WTC11 (cell line): ENCODE data around the gene LIMK1. TPM values are rescaled to one million over a fixed set of nuclear protein-coding genes. Genes with fewer than 3 reads are reported as not detected.

Experiments used
- ATAC-seq: fragments of 200-7000 bp; cut with Tn5 transposase; 2 replicates; pipeline ENCODE4 v1.10.0; 2021; ENCODE audit warnings: mild to moderate bottlenecking, moderate library complexity
- CTCF ChIA-PET: fragments of 300-600 bp; sonication (Branson Sonifier 250); formaldehyde crosslinking; loops from one replicate; lab custom pipeline; 2021; ENCODE audit warnings: antibody characterized with exemption; lab: Charles Lee
- POLR2A ChIA-PET: fragments of 350-600 bp; sonication (Branson Sonifier 250); formaldehyde crosslinking; loops from one replicate; lab custom pipeline; 2021; ENCODE audit warnings: antibody characterized with exemption; lab: Charles Lee
- DNase-seq: peaks from one replicate; pipeline ENCODE4 v3.0.0; 2021; ENCODE audit warnings: low spot score
- H3K27ac Mint-ChIP-seq: 2 replicates; pipeline ENCODE4 v1.8.0; 2021; ENCODE audit warnings: mixed read lengths
- H3K27me3 Mint-ChIP-seq: 2 replicates; pipeline ENCODE4 v1.8.0; 2021; ENCODE audit warnings: low read depth, mild to moderate bottlenecking, moderate library complexity, mixed read lengths
- H3K36me3 Mint-ChIP-seq: 2 replicates; pipeline ENCODE4 v1.8.0; 2021; ENCODE audit warnings: mixed read lengths
- H3K4me1 Mint-ChIP-seq: 2 replicates; pipeline ENCODE4 v1.8.0; 2022; ENCODE audit warnings: mixed read lengths
- H3K4me3 Mint-ChIP-seq: 2 replicates; pipeline ENCODE4 v1.8.0; 2021; ENCODE audit warnings: mild to moderate bottlenecking, moderate library complexity, mixed read lengths
- H3K9me3 Mint-ChIP-seq: 2 replicates; pipeline ENCODE4 v1.8.0; 2021; ENCODE audit warnings: mixed read lengths
- CBFB ChIP-seq: sonication (generic); formaldehyde crosslinking; IDR thresholded peaks from 2 replicates; pipeline ENCODE4 v1.8.1; 2022; ENCODE audit warnings: mild to moderate bottlenecking, low read depth, missing genetic modification reagents
- CREB1 ChIP-seq: sonication (generic); formaldehyde crosslinking; IDR thresholded peaks from 2 replicates; pipeline ENCODE4 v1.8.0; 2023; ENCODE audit warnings: mild to moderate bottlenecking, missing genetic modification reagents
- CREM ChIP-seq: sonication (generic); formaldehyde crosslinking; IDR thresholded peaks from 2 replicates; pipeline ENCODE4 v1.8.1; 2022; ENCODE audit warnings: mild to moderate bottlenecking, missing genetic modification reagents, moderate library complexity
- GABPB1 ChIP-seq: sonication (generic); formaldehyde crosslinking; IDR thresholded peaks from 2 replicates; pipeline ENCODE4 v1.8.1; 2023; ENCODE audit warnings: mild to moderate bottlenecking, missing genetic modification reagents
- GRHL2 ChIP-seq: fragments of 250-450 bp; sonication (Bioruptor Pico); IDR thresholded peaks from 2 replicates; pipeline ENCODE4 v1.8.0; 2022; ENCODE audit warnings: mild to moderate bottlenecking, moderate library complexity; ENCODE audit not compliant: insufficient replicate concordance, severe bottlenecking
- HMGA2 ChIP-seq: fragments of 250-450 bp; sonication (Bioruptor Pico); IDR thresholded peaks from 2 replicates; pipeline ENCODE4 v1.4.0; 2021; ENCODE audit warnings: mild to moderate bottlenecking, moderate library complexity
- JAZF1 ChIP-seq: fragments of 250-450 bp; sonication (Bioruptor Pico); IDR thresholded peaks from 2 replicates; pipeline ENCODE4 v1.9.0; 2021; ENCODE audit warnings: moderate library complexity, mild to moderate bottlenecking, inconsistent platforms
- MYBL2 ChIP-seq: sonication (generic); formaldehyde crosslinking; IDR thresholded peaks from 2 replicates; pipeline ENCODE4 v1.8.1; 2023; ENCODE audit warnings: mild to moderate bottlenecking, moderate library complexity, missing genetic modification reagents
- NFATC4 ChIP-seq: fragments of 250-450 bp; sonication (Bioruptor Pico); IDR thresholded peaks from 2 replicates; pipeline ENCODE4 v1.9.0; 2021; ENCODE audit warnings: mild to moderate bottlenecking
- NR2C2 ChIP-seq: sonication (generic); formaldehyde crosslinking; IDR thresholded peaks from 2 replicates; pipeline ENCODE4 v1.8.0; 2022; ENCODE audit warnings: mild to moderate bottlenecking, missing genetic modification reagents
- NR3C1 ChIP-seq: sonication (generic); formaldehyde crosslinking; conservative IDR thresholded peaks from 2 replicates; pipeline ENCODE4 v1.8.1; 2023; ENCODE audit warnings: low read depth, mild to moderate bottlenecking, missing genetic modification reagents
- RELA ChIP-seq: sonication (generic); formaldehyde crosslinking; IDR thresholded peaks from 2 replicates; pipeline ENCODE4 v1.8.1; 2022; ENCODE audit warnings: missing genetic modification reagents, mild to moderate bottlenecking, borderline replicate concordance
- SMAD3 ChIP-seq: sonication (generic); formaldehyde crosslinking; IDR thresholded peaks from 2 replicates; pipeline ENCODE4 v1.8.0; 2022; ENCODE audit warnings: missing genetic modification reagents, mild to moderate bottlenecking, borderline replicate concordance
- SMAD4 ChIP-seq: sonication (generic); formaldehyde crosslinking; IDR thresholded peaks from 2 replicates; pipeline ENCODE4 v1.8.0; 2022; ENCODE audit warnings: mild to moderate bottlenecking, missing genetic modification reagents
- ZNF121 ChIP-seq: sonication (generic); formaldehyde crosslinking; IDR thresholded peaks from 2 replicates; pipeline ENCODE4 v1.8.0; 2023; ENCODE audit warnings: missing genetic modification reagents
- ZNF219 ChIP-seq: sonication (generic); formaldehyde crosslinking; IDR thresholded peaks from 2 replicates; pipeline ENCODE4 v1.8.0; 2023; ENCODE audit warnings: missing genetic modification reagents, mild to moderate bottlenecking, borderline replicate concordance
- ZNF317 ChIP-seq: sonication (generic); formaldehyde crosslinking; IDR thresholded peaks from 2 replicates; pipeline ENCODE4 v1.8.1; 2023; ENCODE audit warnings: low read depth, mild to moderate bottlenecking, moderate library complexity, missing genetic modification reagents, borderline replicate concordance
- ZNF416 ChIP-seq: fragments of 250-450 bp; sonication (Bioruptor Pico); IDR thresholded peaks from 2 replicates; pipeline ENCODE4 v1.9.0; 2021; ENCODE audit warnings: mild to moderate bottlenecking, inconsistent platforms
- total RNA-seq: library from RNA; stranded (reverse); gene quantifications from 3 replicates; pipeline ENCODE4 v1.2.3, GENCODE V29; 2021
- TF ChIP-seq, protein P1 (sequence below): sonication (generic); formaldehyde crosslinking; conservative IDR thresholded peaks from 2 replicates; pipeline ENCODE4 v1.8.1; 2023; ENCODE audit warnings: mild to moderate bottlenecking, low read depth, missing genetic modification reagents, moderate library complexity
- TF ChIP-seq, protein P2 (sequence below): fragments of 250-450 bp; sonication (Bioruptor Pico); IDR thresholded peaks from 2 replicates; pipeline ENCODE4 v2.1.2; 2022; ENCODE audit warnings: mild to moderate bottlenecking, moderate library complexity
- TF ChIP-seq, protein P3 (sequence below): sonication (generic); formaldehyde crosslinking; IDR thresholded peaks from 2 replicates; pipeline ENCODE4 v1.8.0; 2023; ENCODE audit warnings: missing genetic modification reagents
- TF ChIP-seq, protein P4 (sequence below): sonication (generic); formaldehyde crosslinking; IDR thresholded peaks from 2 replicates; pipeline ENCODE4 v1.8.0; 2022; ENCODE audit warnings: mild to moderate bottlenecking, missing genetic modification reagents
- TF ChIP-seq, protein P5 (sequence below): fragments of 250-450 bp; sonication (Bioruptor Pico); IDR thresholded peaks from 2 replicates; pipeline ENCODE4 v1.9.0; 2021; ENCODE audit warnings: mild to moderate bottlenecking
- TF ChIP-seq, protein P6 (sequence below): sonication (generic); formaldehyde crosslinking; IDR thresholded peaks from 2 replicates; pipeline ENCODE4 v1.8.0; 2022; ENCODE audit warnings: mild to moderate bottlenecking, missing genetic modification reagents

The LIMK1 gene
- total RNA-seq, 1 experiment from 2014 or later: 85.4 TPM

DNA sequence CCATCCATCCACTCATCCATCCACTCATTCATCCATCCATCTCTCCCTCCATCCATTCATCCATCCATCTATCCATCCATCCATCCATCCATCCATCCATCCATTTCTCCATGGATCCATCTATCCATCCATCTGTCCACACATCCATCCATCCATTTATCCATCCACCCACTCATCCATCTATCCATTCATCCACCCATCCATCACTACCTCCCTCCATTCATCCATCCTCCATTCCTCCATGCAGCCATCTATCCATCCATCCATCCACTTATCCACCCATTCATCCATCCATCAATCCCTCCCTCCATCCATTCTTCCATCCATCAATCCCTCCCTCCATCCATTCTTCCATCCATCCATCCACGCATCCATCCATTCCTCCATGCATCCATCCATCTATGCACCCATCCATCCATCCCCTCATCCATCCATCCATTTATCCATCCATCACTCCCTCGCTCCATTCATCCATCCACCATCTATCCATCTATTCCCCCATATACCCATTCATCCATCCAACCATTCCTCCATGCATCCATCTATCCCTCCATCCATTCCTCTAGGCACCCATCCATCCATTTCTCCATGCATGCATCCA is 34.5 kb upstream of the LIMK1 start (continued):
- TF ChIP-seq JAZF1 (CRISPR knock-in tag) (no peak), CREB1 (CRISPR knock-in tag) (no peak), NFATC4 (no peak), SMAD4 (CRISPR knock-in tag) (no peak), ZNF219 (CRISPR knock-in tag) (no peak), GABPB1 (CRISPR knock-in tag) (no peak), CBFB (CRISPR knock-in tag) (no peak), RELA (CRISPR knock-in tag) (no peak), MYBL2 (CRISPR knock-in tag) (no peak), ZNF121 (CRISPR knock-in tag) (no peak)
- TF ChIP-seq, protein P1, sequence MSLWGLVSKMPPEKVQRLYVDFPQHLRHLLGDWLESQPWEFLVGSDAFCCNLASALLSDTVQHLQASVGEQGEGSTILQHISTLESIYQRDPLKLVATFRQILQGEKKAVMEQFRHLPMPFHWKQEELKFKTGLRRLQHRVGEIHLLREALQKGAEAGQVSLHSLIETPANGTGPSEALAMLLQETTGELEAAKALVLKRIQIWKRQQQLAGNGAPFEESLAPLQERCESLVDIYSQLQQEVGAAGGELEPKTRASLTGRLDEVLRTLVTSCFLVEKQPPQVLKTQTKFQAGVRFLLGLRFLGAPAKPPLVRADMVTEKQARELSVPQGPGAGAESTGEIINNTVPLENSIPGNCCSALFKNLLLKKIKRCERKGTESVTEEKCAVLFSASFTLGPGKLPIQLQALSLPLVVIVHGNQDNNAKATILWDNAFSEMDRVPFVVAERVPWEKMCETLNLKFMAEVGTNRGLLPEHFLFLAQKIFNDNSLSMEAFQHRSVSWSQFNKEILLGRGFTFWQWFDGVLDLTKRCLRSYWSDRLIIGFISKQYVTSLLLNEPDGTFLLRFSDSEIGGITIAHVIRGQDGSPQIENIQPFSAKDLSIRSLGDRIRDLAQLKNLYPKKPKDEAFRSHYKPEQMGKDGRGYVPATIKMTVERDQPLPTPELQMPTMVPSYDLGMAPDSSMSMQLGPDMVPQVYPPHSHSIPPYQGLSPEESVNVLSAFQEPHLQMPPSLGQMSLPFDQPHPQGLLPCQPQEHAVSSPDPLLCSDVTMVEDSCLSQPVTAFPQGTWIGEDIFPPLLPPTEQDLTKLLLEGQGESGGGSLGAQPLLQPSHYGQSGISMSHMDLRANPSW (CRISPR knock-in tag): no peak
- TF ChIP-seq, protein P2, sequence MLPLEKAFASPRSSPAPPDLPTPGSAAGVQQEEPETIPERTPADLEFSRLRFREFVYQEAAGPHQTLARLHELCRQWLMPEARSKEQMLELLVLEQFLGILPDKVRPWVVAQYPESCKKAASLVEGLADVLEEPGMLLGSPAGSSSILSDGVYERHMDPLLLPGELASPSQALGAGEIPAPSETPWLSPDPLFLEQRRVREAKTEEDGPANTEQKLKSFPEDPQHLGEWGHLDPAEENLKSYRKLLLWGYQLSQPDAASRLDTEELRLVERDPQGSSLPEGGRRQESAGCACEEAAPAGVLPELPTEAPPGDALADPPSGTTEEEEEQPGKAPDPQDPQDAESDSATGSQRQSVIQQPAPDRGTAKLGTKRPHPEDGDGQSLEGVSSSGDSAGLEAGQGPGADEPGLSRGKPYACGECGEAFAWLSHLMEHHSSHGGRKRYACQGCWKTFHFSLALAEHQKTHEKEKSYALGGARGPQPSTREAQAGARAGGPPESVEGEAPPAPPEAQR (CRISPR knock-in tag): no peak

DNA sequence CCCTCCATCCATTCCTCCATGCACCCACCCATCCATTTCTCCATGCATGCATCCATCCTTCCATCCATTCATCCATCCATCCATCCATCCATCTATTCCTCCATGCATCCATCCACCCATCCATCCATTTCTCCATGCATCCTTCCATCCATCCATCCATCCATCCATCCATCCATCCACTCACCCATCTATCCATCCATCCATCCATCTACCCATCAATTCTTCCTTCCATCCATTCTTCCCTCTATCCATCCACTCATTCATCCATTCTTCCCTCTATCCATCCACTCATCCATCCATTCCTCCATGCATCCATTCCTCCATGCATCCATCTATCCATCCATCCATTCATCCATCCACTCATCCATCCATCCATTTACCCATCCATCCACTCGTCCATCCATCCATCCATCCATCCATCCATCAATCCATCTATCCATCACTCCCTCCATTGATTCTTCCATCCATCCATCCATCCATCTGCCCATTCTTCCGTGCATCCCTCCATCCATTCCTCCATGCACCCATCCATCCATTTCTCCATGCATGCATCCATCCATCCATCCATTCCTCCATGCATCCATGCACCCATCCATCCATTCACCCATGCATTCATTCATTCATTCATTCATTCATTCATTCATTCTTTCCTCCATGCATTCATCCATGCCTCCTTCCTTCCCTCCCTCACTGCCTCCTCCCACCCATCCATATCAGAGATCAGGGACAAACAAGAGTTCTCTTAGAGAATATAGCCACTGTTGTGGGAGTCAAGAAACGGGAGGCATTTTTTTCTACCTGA is 33.4 kb upstream of the LIMK1 start:
- no peaks in the 10 kb centered on the region for H3K27me3 Mint-ChIP-seq
- DNase-seq (no peak), ATAC-seq (no peak)
- ChIA-PET CTCF (no interaction called here), POLR2A (no interaction called here)
- H3K4me3 Mint-ChIP-seq: no peak overlapping the region
- H3K9me3 Mint-ChIP-seq: no peaks in the 10 kb centered on the region
- H3K27ac Mint-ChIP-seq: no peak overlapping the region
- peaks cover 15% of the 10 kb centered on the region for H3K4me1 Mint-ChIP-seq
- TF ChIP-seq HMGA2 (CRISPR knock-in tag) (no peak), MYBL2 (CRISPR knock-in tag) (no peak), NR3C1 (no peak), ZNF317 (CRISPR knock-in tag) (no peak), CREM (CRISPR knock-in tag) (no peak), ZNF416 (CRISPR knock-in tag) (no peak), GRHL2 (CRISPR knock-in tag) (no peak), SMAD3 (CRISPR knock-in tag) (no peak), NR2C2 (no peak)
- TF ChIP-seq, protein P3, sequence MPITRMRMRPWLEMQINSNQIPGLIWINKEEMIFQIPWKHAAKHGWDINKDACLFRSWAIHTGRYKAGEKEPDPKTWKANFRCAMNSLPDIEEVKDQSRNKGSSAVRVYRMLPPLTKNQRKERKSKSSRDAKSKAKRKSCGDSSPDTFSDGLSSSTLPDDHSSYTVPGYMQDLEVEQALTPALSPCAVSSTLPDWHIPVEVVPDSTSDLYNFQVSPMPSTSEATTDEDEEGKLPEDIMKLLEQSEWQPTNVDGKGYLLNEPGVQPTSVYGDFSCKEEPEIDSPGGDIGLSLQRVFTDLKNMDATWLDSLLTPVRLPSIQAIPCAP (CRISPR knock-in tag): no peak
- TF ChIP-seq, protein P4, sequence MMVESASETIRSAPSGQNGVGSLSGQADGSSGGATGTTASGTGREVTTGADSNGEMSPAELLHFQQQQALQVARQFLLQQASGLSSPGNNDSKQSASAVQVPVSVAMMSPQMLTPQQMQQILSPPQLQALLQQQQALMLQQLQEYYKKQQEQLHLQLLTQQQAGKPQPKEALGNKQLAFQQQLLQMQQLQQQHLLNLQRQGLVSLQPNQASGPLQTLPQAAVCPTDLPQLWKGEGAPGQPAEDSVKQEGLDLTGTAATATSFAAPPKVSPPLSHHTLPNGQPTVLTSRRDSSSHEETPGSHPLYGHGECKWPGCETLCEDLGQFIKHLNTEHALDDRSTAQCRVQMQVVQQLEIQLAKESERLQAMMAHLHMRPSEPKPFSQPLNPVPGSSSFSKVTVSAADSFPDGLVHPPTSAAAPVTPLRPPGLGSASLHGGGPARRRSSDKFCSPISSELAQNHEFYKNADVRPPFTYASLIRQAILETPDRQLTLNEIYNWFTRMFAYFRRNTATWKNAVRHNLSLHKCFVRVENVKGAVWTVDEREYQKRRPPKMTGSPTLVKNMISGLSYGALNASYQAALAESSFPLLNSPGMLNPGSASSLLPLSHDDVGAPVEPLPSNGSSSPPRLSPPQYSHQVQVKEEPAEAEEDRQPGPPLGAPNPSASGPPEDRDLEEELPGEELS (CRISPR knock-in tag): no peak
- TF ChIP-seq, protein P5, sequence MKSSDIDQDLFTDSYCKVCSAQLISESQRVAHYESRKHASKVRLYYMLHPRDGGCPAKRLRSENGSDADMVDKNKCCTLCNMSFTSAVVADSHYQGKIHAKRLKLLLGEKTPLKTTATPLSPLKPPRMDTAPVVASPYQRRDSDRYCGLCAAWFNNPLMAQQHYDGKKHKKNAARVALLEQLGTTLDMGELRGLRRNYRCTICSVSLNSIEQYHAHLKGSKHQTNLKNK (CRISPR knock-in tag): no peak
- TF ChIP-seq, protein P6, sequence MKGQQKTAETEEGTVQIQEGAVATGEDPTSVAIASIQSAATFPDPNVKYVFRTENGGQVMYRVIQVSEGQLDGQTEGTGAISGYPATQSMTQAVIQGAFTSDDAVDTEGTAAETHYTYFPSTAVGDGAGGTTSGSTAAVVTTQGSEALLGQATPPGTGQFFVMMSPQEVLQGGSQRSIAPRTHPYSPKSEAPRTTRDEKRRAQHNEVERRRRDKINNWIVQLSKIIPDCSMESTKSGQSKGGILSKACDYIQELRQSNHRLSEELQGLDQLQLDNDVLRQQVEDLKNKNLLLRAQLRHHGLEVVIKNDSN (CRISPR knock-in tag): no peak
- no peaks in the 10 kb centered on the region for H3K36me3 Mint-ChIP-seq
